ENCODE results near the gene LRRC51.

The LRRC51 gene

GRCh38 chr11:72061739-72062396, 18.8 kb upstream of the LRRC51 start:
- TF ChIP-seq EZH2phosphoT487 (conservative IDR thresholded peaks at IDR 0.05; ENCODE audit: low read length) (no peak), CTCF (IDR thresholded peaks at IDR 0.05; ENCODE audit: insufficient read depth, low read length, poor library complexity, severe bottlenecking) (no peak)
- Histone ChIP-seq H3K4me2 (ENCODE audit: low read depth, low read length, poor library complexity, severe bottlenecking) (no peak overlapping the region), H3K36me3 (ENCODE audit: low read length) (peaks cover 4% of the 10 kb centered on the region; the same call in 1 of the 2 replicates), H4K20me1 (ENCODE audit: low read depth, low read length) (0 out of 2 replicates have a peak, but pooled peaks cover 2% of the 10 kb centered on the region), H3K9ac (ENCODE audit: low read length) (no peak overlapping the region), H3K79me2 (ENCODE audit: insufficient read depth, low read length) (peaks cover 66% of the 10 kb centered on the region), H2AFZ (ENCODE audit: low read depth, low read length, severe bottlenecking) (no peak overlapping the region), H3K27ac (ENCODE audit: low read depth, low read length) (no peak overlapping the region), H3F3A (ENCODE audit: insufficient read depth) (peaks cover 3% of the 10 kb centered on the region; the same call in 1 of the 2 replicates), H3K4me3 (ENCODE audit: insufficient read depth, low read length, poor library complexity, severe bottlenecking) (no peak overlapping the region), H3K9me2 (replicated peaks; ENCODE audit: insufficient read depth, low read length) (no peaks in the 10 kb centered on the region), H3K9me3 (ENCODE audit: insufficient read depth, low read length) (no peaks in the 10 kb centered on the region), H3K27me3 (ENCODE audit: low read length) (no peaks in the 10 kb centered on the region)

GRCh38 chr11:72066855-72067254, 13.8 kb upstream of the LRRC51 start:
- H4K20me1 ChIP-seq (ENCODE audit: low read depth, low read length), result no peaks in the 10 kb centered on the region
- H2AFZ ChIP-seq (ENCODE audit: low read depth, low read length, severe bottlenecking), result no peak overlapping the region
- no peak overlapping the region for H3K4me3 ChIP-seq (ENCODE audit: insufficient read depth, low read length, poor library complexity, severe bottlenecking)
- H3K27me3 ChIP-seq (ENCODE audit: low read length), result no peaks in the 10 kb centered on the region
- no peaks in the 10 kb centered on the region for H3K9me3 ChIP-seq (ENCODE audit: insufficient read depth, low read length)
- no peak overlapping the region for H3K9ac ChIP-seq (ENCODE audit: low read length)
- H3K27ac ChIP-seq (ENCODE audit: low read depth, low read length), result no peak overlapping the region
- no peak overlapping the region for H3K4me2 ChIP-seq (ENCODE audit: low read depth, low read length, poor library complexity, severe bottlenecking)
- peaks cover 3% of the 10 kb centered on the region; the same call in 1 of the 2 replicates for H3F3A ChIP-seq (ENCODE audit: insufficient read depth)
- peaks cover 79% of the 10 kb centered on the region for H3K79me2 ChIP-seq (ENCODE audit: insufficient read depth, low read length)
- TF ChIP-seq EZH2phosphoT487 (conservative IDR thresholded peaks at IDR 0.05; ENCODE audit: low read length) (no peak), CTCF (IDR thresholded peaks at IDR 0.05; ENCODE audit: insufficient read depth, low read length, poor library complexity, severe bottlenecking) (no peak)
- H3K9me2 ChIP-seq (replicated peaks; ENCODE audit: insufficient read depth, low read length), result no peaks in the 10 kb centered on the region
- peaks cover 11% of the 10 kb centered on the region; the same call in 1 of the 2 replicates for H3K36me3 ChIP-seq (ENCODE audit: low read length)

- peaks cover 79% of the 10 kb centered on the region for H3K79me2 ChIP-seq (ENCODE audit: insufficient read depth, low read length)
- H2AFZ ChIP-seq (ENCODE audit: low read depth, low read length, severe bottlenecking), result no peak overlapping the region
- H3K9ac ChIP-seq (ENCODE audit: low read length), result no peak overlapping the region
- TF ChIP-seq CTCF (IDR thresholded peaks at IDR 0.05; ENCODE audit: insufficient read depth, low read length, poor library complexity, severe bottlenecking), result no peak
- TF ChIP-seq EZH2phosphoT487 (conservative IDR thresholded peaks at IDR 0.05; ENCODE audit: low read length), result no peak
- H4K20me1 ChIP-seq (ENCODE audit: low read depth, low read length), result peaks cover 3% of the 10 kb centered on the region; the same call in 1 of the 2 replicates
- no peaks in the 10 kb centered on the region for H3K27me3 ChIP-seq (ENCODE audit: low read length)
- H3K9me3 ChIP-seq (ENCODE audit: insufficient read depth, low read length), result no peaks in the 10 kb centered on the region
- peaks cover 11% of the 10 kb centered on the region; the same call in 1 of the 2 replicates for H3K36me3 ChIP-seq (ENCODE audit: low read length)
- H3K27ac ChIP-seq (ENCODE audit: low read depth, low read length), result no peak overlapping the region
- H3K4me3 ChIP-seq (ENCODE audit: insufficient read depth, low read length, poor library complexity, severe bottlenecking), result no peak overlapping the region
- peaks cover 3% of the 10 kb centered on the region; the same call in 1 of the 2 replicates for H3F3A ChIP-seq (ENCODE audit: insufficient read depth)
- no peak overlapping the region for H3K4me2 ChIP-seq (ENCODE audit: low read depth, low read length, poor library complexity, severe bottlenecking)
- no peaks in the 10 kb centered on the region for H3K9me2 ChIP-seq (replicated peaks; ENCODE audit: insufficient read depth, low read length)
Measured at GRCh38 chr11:72067266-72067665, 13.4 kb upstream of the LRRC51 start.

Measured in SU-DHL-6 (cell line).